Stimulated activated CD4-positive, alpha-beta T cell treated with anti-CD3 and anti-CD28 coated beads, Interleukin-12 subunit alpha, Interleukin-12 subunit beta, amount 100 ng/mL, for 48 hours (primary cell): Measurements from ENCODE around the gene CEP97.
"Not testable (repeated sequence)": the region's sequence is repeated elsewhere in the genome, so short reads cannot be mapped to it uniquely, and the experiment has no call there.

Experiments
- DNase-seq, 3 donors: peaks; one replicate each; pipeline ENCODE4 v3.0.0-alpha.2; 2020; ENCODE audit warnings: low read depth in 2 of 3, low spot score in 1 of 3

The CEP97 gene

GRCh38 chr3:101702726-101703125 is 21.7 kb upstream of the CEP97 start:
- no peak for DNase-seq

GRCh38 chr3:101703169-101703568 is 21.2 kb upstream of the CEP97 start:
- DNase-seq, result no peak

- DNase-seq, result not testable (repeated sequence)
Observed at GRCh38 chr3:101704639-101705038, 19.8 kb upstream of the CEP97 start.

GRCh38 chr3:101709126-101709525 is 15.3 kb upstream of the CEP97 start:
- no peak for DNase-seq

GRCh38 chr3:101718455-101718854 is 6.0 kb upstream of the CEP97 start:
- DNase-seq, result no peak

GRCh38 chr3:101719604-101720185 is 4.7 kb upstream of the CEP97 start:
- DNase-seq, result no peak

- peak in 1 of 3 donors; percentile 23 for DNase-seq
Observed at GRCh38 chr3:101720851-101721840, 3.3 kb upstream of the CEP97 start.

GRCh38 chr3:101722394-101723173 is 1.8 kb upstream of the CEP97 start:
- peak in 2 of 3 donors; percentile 1 to 8 for DNase-seq

- DNase-seq, result peak in 1 of 3 donors; percentile 3
Observed at GRCh38 chr3:101725194-101725889, 928 bp downstream of the CEP97 start.

- no peak for DNase-seq
Observed at GRCh38 chr3:101725890-101726275, 1.5 kb downstream of the CEP97 start.

- DNase-seq, result no peak
Observed at GRCh38 chr3:101729586-101729985, 5.2 kb downstream of the CEP97 start.

- DNase-seq, result no peak
Observed at GRCh38 chr3:101730839-101731238, 6.4 kb downstream of the CEP97 start.

- DNase-seq, result no peak
Observed at GRCh38 chr3:101732240-101732641, 7.8 kb downstream of the CEP97 start.

GRCh38 chr3:101735833-101736232 is 11.4 kb downstream of the CEP97 start:
- DNase-seq, result no peak

GRCh38 chr3:101741914-101742313 is 17.5 kb downstream of the CEP97 start:
- not testable (repeated sequence) for DNase-seq

- DNase-seq, result no peak
Observed at GRCh38 chr3:101744811-101745210, 20.4 kb downstream of the CEP97 start.

- DNase-seq, result not testable (repeated sequence)
Observed at GRCh38 chr3:101745934-101746333, 21.5 kb downstream of the CEP97 start.

- DNase-seq, result not testable (repeated sequence)
Observed at GRCh38 chr3:101753386-101754113, 29.1 kb downstream of the CEP97 start.

GRCh38 chr3:101758224-101758623 is 33.8 kb downstream of the CEP97 start:
- no peak for DNase-seq

GRCh38 chr3:101762041-101762646 is 37.7 kb downstream of the CEP97 start:
- no peak for DNase-seq
